ENCODE results near the gene WDR73.

DNA sequence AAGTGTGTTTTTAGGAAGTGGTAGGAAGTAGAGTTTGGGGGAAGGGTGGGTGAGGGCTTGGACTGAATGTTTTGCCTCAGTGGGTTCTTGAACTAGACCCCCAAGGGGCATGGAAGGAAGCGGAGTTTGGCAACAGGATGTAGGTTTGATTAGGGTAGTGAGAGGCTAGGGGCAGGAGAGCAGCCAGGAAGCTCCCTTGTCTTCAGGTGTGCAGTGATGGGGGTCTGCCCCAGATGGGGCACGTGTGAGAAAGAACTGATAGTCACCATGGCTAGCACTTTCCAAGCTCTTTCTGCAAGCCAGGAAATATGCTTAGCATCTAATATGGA is 48.6 kb downstream of the WDR73 start:
- TF ChIP-seq, protein P1, sequence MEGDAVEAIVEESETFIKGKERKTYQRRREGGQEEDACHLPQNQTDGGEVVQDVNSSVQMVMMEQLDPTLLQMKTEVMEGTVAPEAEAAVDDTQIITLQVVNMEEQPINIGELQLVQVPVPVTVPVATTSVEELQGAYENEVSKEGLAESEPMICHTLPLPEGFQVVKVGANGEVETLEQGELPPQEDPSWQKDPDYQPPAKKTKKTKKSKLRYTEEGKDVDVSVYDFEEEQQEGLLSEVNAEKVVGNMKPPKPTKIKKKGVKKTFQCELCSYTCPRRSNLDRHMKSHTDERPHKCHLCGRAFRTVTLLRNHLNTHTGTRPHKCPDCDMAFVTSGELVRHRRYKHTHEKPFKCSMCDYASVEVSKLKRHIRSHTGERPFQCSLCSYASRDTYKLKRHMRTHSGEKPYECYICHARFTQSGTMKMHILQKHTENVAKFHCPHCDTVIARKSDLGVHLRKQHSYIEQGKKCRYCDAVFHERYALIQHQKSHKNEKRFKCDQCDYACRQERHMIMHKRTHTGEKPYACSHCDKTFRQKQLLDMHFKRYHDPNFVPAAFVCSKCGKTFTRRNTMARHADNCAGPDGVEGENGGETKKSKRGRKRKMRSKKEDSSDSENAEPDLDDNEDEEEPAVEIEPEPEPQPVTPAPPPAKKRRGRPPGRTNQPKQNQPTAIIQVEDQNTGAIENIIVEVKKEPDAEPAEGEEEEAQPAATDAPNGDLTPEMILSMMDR (IDR thresholded peaks at IDR 0.05): no peak
- no peak for TF ChIP-seq POLR2A (IDR thresholded peaks at IDR 0.05)
- no peak for TF ChIP-seq POLR2AphosphoS5 (IDR thresholded peaks at IDR 0.05)
- TF ChIP-seq EP300 (IDR thresholded peaks at IDR 0.05; ENCODE audit: low read depth): no peak
